Neutrophil (primary cell): ENCODE data around the gene PIK3R5.

Experiments
- H3K27ac ChIP-seq: fragments of 200-600 bp; sonication (generic); 2 replicates; pipeline ENCODE4 v1.5.1; 2016; ENCODE audit warnings: mild to moderate bottlenecking, moderate library complexity
- H3K27me3 ChIP-seq: fragments of 200-600 bp; sonication (generic); 2 replicates; pipeline ENCODE4 v1.6.0; 2016; ENCODE audit warnings: mild to moderate bottlenecking
- H3K36me3 ChIP-seq: fragments of 200-600 bp; sonication (generic); 2 replicates; pipeline ENCODE4 v1.5.1; 2017
- H3K4me1 ChIP-seq, 2 experiments: fragments of 200-600 bp in 1 of 2; sonication (generic) in 1 of 2; 1 replicate in 1 of 2; 2 replicates in 1 of 2; pipeline versions ENCODE4 v1.5.1 to v1.6.1; 2013 to 2016; ENCODE audit warnings: low read depth in 1 of 2, low read length in 1 of 2, mild to moderate bottlenecking in 1 of 2, moderate library complexity in 1 of 2; ENCODE audit not compliant: control insufficient read depth in 1 of 2, insufficient read depth in 1 of 2
- H3K4me3 ChIP-seq, 2 experiments: fragments of 200-600 bp in 1 of 2; sonication (generic) in 1 of 2; 1 replicate in 1 of 2; 2 replicates in 1 of 2; pipeline ENCODE4 v1.5.1; 2013 to 2016; ENCODE audit warnings: low read depth in 1 of 2, low read length in 1 of 2, mild to moderate bottlenecking in 1 of 2, moderate library complexity in 1 of 2
- H3K9me3 ChIP-seq: fragments of 200-600 bp; sonication (generic); 2 replicates; pipeline ENCODE4 v1.5.1; 2016
- CTCF ChIP-seq: fragments of 200-600 bp; sonication (generic); IDR thresholded peaks from 2 replicates; pipeline ENCODE4 v1.5.1; 2016; ENCODE audit warnings: antibody characterized with exemption

PIK3R5 gene

GRCh38 chr17:8961829-8962228 lies 3.7 kb downstream of the PIK3R5 start:
- peaks cover 52% of the 10 kb centered on the region for H3K36me3 ChIP-seq
- H3K27ac ChIP-seq = peak overlapping the region; percentile 99
- no peaks in the 10 kb centered on the region for H3K27me3 ChIP-seq
- H3K4me3 ChIP-seq = peak overlapping the region in 1 of 2 experiments; percentile 97
- no peaks in the 10 kb centered on the region for H3K9me3 ChIP-seq
- no peak for TF ChIP-seq CTCF
- peaks cover 80 to 84% of the 10 kb centered on the region in 2 experiments for H3K4me1 ChIP-seq

GRCh38 chr17:8960325-8961140 lies 5.0 kb downstream of the PIK3R5 start:
- no peak for TF ChIP-seq CTCF
- Histone ChIP-seq H3K4me3 (peak overlapping the region in 1 of 2 experiments; percentile 14), H3K4me1 (peaks cover 86 to 88% of the 10 kb centered on the region in 2 experiments), H3K27ac (peak overlapping the region; percentile 99), H3K9me3 (no peaks in the 10 kb centered on the region), H3K27me3 (no peaks in the 10 kb centered on the region), H3K36me3 (peaks cover 52% of the 10 kb centered on the region)

GRCh38 chr17:8959312-8959918 lies 6.1 kb downstream of the PIK3R5 start:
- H3K9me3 ChIP-seq = no peaks in the 10 kb centered on the region
- H3K4me1 ChIP-seq = peaks cover 95 to 96% of the 10 kb centered on the region in 2 experiments
- no peaks in the 10 kb centered on the region for H3K27me3 ChIP-seq
- no peak for TF ChIP-seq CTCF
- H3K4me3 ChIP-seq = no peak overlapping the region
- peaks cover 52% of the 10 kb centered on the region for H3K36me3 ChIP-seq
- peak overlapping the region; percentile 99 for H3K27ac ChIP-seq

- TF ChIP-seq CTCF = no peak
- Histone ChIP-seq H3K27me3 (no peaks in the 10 kb centered on the region), H3K27ac (peak overlapping the region; percentile 99), H3K4me1 (peaks cover 94 to 95% of the 10 kb centered on the region in 2 experiments), H3K9me3 (no peaks in the 10 kb centered on the region), H3K4me3 (no peak overlapping the region), H3K36me3 (peaks cover 45% of the 10 kb centered on the region)
Measured at GRCh38 chr17:8957721-8958120, 7.8 kb downstream of the PIK3R5 start.

- Histone ChIP-seq H3K27ac (peak overlapping the region; percentile 99), H3K4me1 (peaks cover 94 to 95% of the 10 kb centered on the region in 2 experiments), H3K4me3 (peak overlapping the region; percentile 50 to 66), H3K27me3 (no peaks in the 10 kb centered on the region), H3K9me3 (no peaks in the 10 kb centered on the region), H3K36me3 (peaks cover 39% of the 10 kb centered on the region)
- peak; percentile 9 for TF ChIP-seq CTCF
Measured at GRCh38 chr17:8956465-8956902, 9.0 kb downstream of the PIK3R5 start.
